HFFc6 (cell line): ENCODE results near the gene RAB35. TPM values are rescaled to one million over a fixed set of nuclear protein-coding genes. Genes with fewer than 3 reads are reported as not detected.

ENCODE experiments used
- DNase-seq: peaks from one replicate; pipeline ENCODE4 v3.0.0-alpha.2; 2018
- H3K27ac Mint-ChIP-seq: 2 replicates; pipeline ENCODE4 v1.8.0; 2020; ENCODE audit warnings: mild to moderate bottlenecking, mixed read lengths
- H3K27me3 Mint-ChIP-seq: 2 replicates; pipeline ENCODE4 v1.8.0; 2021; ENCODE audit warnings: mild to moderate bottlenecking, moderate library complexity, mixed read lengths; ENCODE audit not compliant: insufficient read depth
- H3K36me3 Mint-ChIP-seq: 2 replicates; pipeline ENCODE4 v1.8.0; 2021; ENCODE audit warnings: low read depth, mixed read lengths
- H3K4me1 Mint-ChIP-seq: 2 replicates; pipeline ENCODE4 v1.8.0; 2020; ENCODE audit warnings: low read depth, mixed read lengths
- H3K4me3 Mint-ChIP-seq: 2 replicates; pipeline ENCODE4 v1.8.0; 2020; ENCODE audit warnings: mild to moderate bottlenecking, moderate library complexity, mixed read lengths
- H3K9me3 Mint-ChIP-seq: 2 replicates; pipeline ENCODE4 v1.8.0; 2020; ENCODE audit warnings: mild to moderate bottlenecking, mixed read lengths
- CTCF ChIP-seq: fragments of 200-600 bp; sonication (generic); IDR thresholded peaks from 2 replicates; pipeline ENCODE4 v1.5.0; 2021; ENCODE audit warnings: antibody characterized with exemption, mild to moderate bottlenecking
- total RNA-seq, 6 experiments: library from RNA; stranded (reverse); fragmentation: NEBNext Ultra II Directional; extraction: Animal tissue kit (Norgen Biotek cat#: 25700); gene quantifications; 2 replicates in 1 of 6; 3 replicates in 5 of 6; pipeline ENCODE4 v1.2.3, GENCODE V29; 2021

The RAB35 gene
- total RNA-seq, 6 experiments from 2014 or later: 50.5 to 62.0 (median 55.3) TPM

DNA sequence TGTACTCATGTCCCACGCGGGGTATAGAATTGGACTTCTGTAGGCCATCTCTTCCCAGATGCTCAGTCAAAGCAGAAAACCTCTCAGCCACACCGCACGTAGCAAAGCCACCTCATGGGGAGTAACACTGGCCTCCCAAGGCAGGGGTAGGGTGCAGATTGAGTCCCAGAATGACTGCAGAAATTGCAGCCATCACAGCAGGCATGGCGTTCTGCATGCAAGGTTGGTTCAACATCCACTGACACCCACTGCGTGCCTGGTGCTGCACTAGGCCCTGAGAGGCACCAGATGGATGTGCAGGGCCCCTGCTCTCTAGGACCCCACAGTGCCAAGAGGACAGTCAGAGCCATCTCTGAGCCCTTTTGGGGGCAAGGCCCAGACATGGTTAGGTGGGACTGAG, 39.9 kb downstream of the RAB35 start:
- Mint-ChIP-seq H3K9me3 (no peaks in the 10 kb centered on the region), H3K27me3 (peaks cover 43% of the 10 kb centered on the region), H3K27ac (no peak overlapping the region), H3K36me3 (no peaks in the 10 kb centered on the region), H3K4me3 (no peak overlapping the region), H3K4me1 (peaks cover 8% of the 10 kb centered on the region)
- no peak for TF ChIP-seq CTCF
- DNase-seq: no peak

DNA sequence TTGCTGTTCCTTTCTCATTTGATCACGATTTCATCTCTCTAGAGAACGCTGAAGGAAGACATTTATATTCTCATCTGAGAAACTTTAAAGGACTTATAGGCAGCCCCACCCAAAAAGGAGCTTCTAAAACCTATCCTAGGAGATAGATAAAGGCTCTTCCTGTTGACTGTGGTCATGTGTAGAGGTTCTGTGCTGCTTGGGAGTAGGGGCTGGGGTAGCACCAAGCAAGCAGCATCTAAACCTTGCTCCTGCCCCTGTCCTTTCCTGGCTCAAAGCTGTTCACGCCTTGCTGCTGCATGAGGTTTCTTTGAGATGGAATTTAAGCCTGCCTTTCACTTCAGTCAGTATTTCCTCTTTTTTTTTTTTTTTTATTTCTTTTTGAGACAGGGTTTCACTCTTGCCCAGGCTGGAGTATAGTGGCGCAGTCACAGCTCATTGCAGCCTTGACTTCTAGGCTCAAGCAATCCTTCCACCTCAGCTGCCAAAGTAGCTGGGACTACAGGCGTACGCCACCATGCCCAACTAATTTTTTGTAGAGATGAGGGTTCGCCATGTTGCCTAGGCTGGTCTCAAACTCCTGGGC, 41.4 kb downstream of the RAB35 start:
- Mint-ChIP-seq H3K4me1 (peaks cover 8% of the 10 kb centered on the region), H3K9me3 (no peaks in the 10 kb centered on the region), H3K27ac (no peak overlapping the region), H3K4me3 (no peak overlapping the region), H3K27me3 (peaks cover 50% of the 10 kb centered on the region), H3K36me3 (no peaks in the 10 kb centered on the region)
- no peak for DNase-seq
- no peak for TF ChIP-seq CTCF

- H3K4me1 Mint-ChIP-seq: no peaks in the 10 kb centered on the region
- no peaks in the 10 kb centered on the region for H3K36me3 Mint-ChIP-seq
- peaks cover 48% of the 10 kb centered on the region for H3K27me3 Mint-ChIP-seq
- H3K27ac Mint-ChIP-seq: no peak overlapping the region
- DNase-seq: no peak
- H3K4me3 Mint-ChIP-seq: no peak overlapping the region
- H3K9me3 Mint-ChIP-seq: no peaks in the 10 kb centered on the region
- TF ChIP-seq CTCF: no peak
Measured at GRCh38 chr12:120072472-120073249, 43.9 kb downstream of the RAB35 start.

DNA sequence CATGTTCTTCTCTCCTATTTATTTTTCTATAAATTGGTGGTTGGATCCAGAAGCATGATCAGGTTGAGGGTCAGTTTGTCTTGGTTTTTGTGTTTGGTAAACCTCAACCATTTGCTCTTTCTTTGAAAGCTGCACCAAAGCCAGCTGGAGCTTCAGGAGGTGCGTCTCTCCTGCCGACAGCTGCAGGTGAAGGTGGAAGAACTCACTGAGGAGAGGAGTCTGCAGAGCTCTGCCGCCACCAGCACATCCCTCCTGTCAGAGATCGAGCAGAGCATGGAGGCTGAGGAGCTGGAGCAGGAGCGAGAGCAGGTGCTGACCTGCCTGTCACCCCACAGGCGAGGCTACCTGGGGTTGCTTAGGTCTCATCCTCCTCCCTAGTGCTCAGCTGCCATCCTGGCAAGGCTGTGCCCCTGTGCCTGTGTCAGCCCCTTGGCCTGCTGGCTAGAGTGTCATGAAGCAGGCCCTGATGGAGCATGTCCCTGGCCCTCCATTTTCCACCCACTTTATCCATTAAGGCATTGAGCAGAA, 45.0 kb downstream of the RAB35 start:
- no peak for DNase-seq
- peaks cover 50% of the 10 kb centered on the region for H3K27me3 Mint-ChIP-seq
- no peak overlapping the region for H3K4me3 Mint-ChIP-seq
- H3K27ac Mint-ChIP-seq: no peak overlapping the region
- H3K36me3 Mint-ChIP-seq: no peaks in the 10 kb centered on the region
- H3K4me1 Mint-ChIP-seq: no peaks in the 10 kb centered on the region
- TF ChIP-seq CTCF: no peak
- H3K9me3 Mint-ChIP-seq: no peaks in the 10 kb centered on the region

- no peak for TF ChIP-seq CTCF
- no peak for DNase-seq
- Mint-ChIP-seq H3K4me3 (no peak overlapping the region), H3K9me3 (no peaks in the 10 kb centered on the region), H3K27ac (no peak overlapping the region), H3K4me1 (no peaks in the 10 kb centered on the region), H3K27me3 (peaks cover 55% of the 10 kb centered on the region), H3K36me3 (no peaks in the 10 kb centered on the region)
Measured at GRCh38 chr12:120069278-120069677, 47.3 kb downstream of the RAB35 start.
